Erythroblast (primary cell): ENCODE results near the gene PARD3.

Experiments used
- GATA1 ChIP-seq: IDR thresholded peaks from 2 replicates; pipeline ENCODE4 v1.6.1; 2011; ENCODE audit warnings: low read depth, mild to moderate bottlenecking, control low read depth, low read length, moderate library complexity
- POLR2A ChIP-seq: IDR thresholded peaks from 2 replicates; pipeline ENCODE4 v1.6.1; 2011; ENCODE audit warnings: mild to moderate bottlenecking, low read length

- TF ChIP-seq POLR2A (no peak), GATA1 (no peak)
These were observed 244.2 kb downstream of the PARD3 start for GRCh38 chr10:34570887-34571286.
